ENCODE measurements around the gene SOX5. TPM values are rescaled to one million over a fixed set of nuclear protein-coding genes. Genes with fewer than 3 reads are reported as not detected.
"Not testable (repeated sequence)": the region's sequence is repeated elsewhere in the genome, so short reads cannot be mapped to it uniquely, and the experiment has no call there.

Gene SOX5
- total and polyA plus RNA-seq, 2 donors: 0.64 to 2.0 TPM

DNA sequence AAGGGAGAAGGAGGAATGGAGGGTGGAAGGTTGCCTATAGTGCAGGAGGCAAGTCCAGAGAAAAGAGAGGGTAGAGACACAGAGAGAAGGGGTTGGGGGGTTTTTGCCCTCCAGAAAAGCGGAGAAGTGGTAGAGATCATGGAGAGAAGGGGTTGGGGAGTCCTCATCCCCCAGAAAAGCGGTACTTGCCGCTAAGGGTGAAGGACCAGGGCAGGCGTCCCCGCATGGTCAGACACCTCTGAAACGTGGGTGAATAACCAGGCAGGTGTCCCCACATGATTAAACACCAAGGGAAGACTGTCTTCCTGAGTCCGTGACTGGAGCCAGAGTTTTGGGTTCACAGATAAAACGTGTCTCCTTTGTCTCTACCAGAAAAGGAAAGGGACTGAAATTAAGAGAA, 439.0 kb downstream of the SOX5 start:
- no peak for DNase-seq (ENCODE audit: low read depth in 6 of 9, low spot score in 9 of 9)
- H3K36me3 ChIP-seq (ENCODE audit: control insufficient read depth in 2 of 2, insufficient read depth in 2 of 2, low read length in 1 of 2): no peaks in the 10 kb centered on the region
- 91% methylated on average over 8 of the region's 8 CpGs for WGBS
- H3K27ac ChIP-seq (ENCODE audit: low read depth in 1 of 2, low read length in 1 of 2): no peak overlapping the region
- H3K9me3 ChIP-seq (ENCODE audit: control insufficient read depth in 2 of 2, insufficient read depth in 1 of 2, low read length in 1 of 2): no peaks in the 10 kb centered on the region
- H3K27me3 ChIP-seq (ENCODE audit: control insufficient read depth in 2 of 2, insufficient read depth in 1 of 2, low read length in 1 of 2): no peaks in the 10 kb centered on the region
- no peaks in the 10 kb centered on the region for H3K4me1 ChIP-seq (ENCODE audit: control insufficient read depth in 2 of 2, insufficient read depth in 2 of 2, low read length in 2 of 2)
- H3K4me3 ChIP-seq (ENCODE audit: low read length in 2 of 2): no peak overlapping the region

DNA sequence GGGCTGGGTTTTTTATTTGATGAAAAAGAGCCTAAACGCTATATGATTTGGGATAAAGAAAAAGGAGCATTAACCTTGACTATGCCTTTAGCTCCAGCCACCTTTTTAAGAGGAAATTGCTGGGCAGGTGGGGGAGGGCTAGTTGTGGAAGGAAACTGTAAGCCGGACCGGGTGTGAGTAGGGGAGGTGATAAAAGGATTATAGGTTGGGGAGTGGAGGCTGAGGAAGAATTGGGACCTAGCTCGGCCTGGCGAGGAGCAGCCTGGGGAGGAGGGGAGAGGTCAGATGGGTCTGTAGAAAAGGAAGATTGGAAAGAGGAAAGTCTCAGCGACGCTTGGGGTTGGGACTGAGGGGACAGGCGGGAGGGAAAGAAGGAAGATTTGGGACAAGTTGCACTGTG, 439.6 kb downstream of the SOX5 start:
- not testable (repeated sequence) for H3K27ac ChIP-seq (ENCODE audit: low read depth in 1 of 2, low read length in 1 of 2); H3K4me3 ChIP-seq (ENCODE audit: low read length in 2 of 2); H3K9me3 ChIP-seq (ENCODE audit: control insufficient read depth in 2 of 2, insufficient read depth in 1 of 2, low read length in 1 of 2); H3K4me1 ChIP-seq (ENCODE audit: control insufficient read depth in 2 of 2, insufficient read depth in 2 of 2, low read length in 2 of 2); DNase-seq (ENCODE audit: low read depth in 6 of 9, low spot score in 9 of 9); H3K27me3 ChIP-seq (ENCODE audit: control insufficient read depth in 2 of 2, insufficient read depth in 1 of 2, low read length in 1 of 2); H3K36me3 ChIP-seq (ENCODE audit: control insufficient read depth in 2 of 2, insufficient read depth in 2 of 2, low read length in 1 of 2)
- 84% methylated on average over 8 of the region's 8 CpGs for WGBS

DNA sequence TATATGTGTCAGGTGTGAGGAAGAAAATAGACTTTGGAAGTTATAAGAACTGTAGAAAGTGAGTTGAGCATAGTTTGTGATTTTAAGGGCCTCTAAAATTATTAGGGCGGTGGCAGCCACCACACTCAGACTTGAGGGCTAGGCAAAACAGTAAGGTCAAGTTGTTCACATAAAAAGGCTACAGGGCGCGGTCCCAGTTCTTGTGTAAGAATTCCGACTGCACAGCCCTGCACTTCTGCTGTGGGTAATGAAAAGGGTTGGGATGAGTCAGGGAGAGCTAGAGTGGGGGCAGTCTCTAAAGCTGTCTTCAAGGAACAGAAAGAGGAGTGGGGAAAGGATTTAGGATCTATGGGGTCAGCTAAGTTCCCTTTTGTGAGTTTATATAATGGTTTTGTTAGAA, 441.7 kb downstream of the SOX5 start:
- 98% methylated on average over 4 of the region's 4 CpGs for WGBS
- H3K4me1 ChIP-seq (ENCODE audit: control insufficient read depth in 2 of 2, insufficient read depth in 2 of 2, low read length in 2 of 2); DNase-seq (ENCODE audit: low read depth in 6 of 9, low spot score in 9 of 9): not testable (repeated sequence)

DNA sequence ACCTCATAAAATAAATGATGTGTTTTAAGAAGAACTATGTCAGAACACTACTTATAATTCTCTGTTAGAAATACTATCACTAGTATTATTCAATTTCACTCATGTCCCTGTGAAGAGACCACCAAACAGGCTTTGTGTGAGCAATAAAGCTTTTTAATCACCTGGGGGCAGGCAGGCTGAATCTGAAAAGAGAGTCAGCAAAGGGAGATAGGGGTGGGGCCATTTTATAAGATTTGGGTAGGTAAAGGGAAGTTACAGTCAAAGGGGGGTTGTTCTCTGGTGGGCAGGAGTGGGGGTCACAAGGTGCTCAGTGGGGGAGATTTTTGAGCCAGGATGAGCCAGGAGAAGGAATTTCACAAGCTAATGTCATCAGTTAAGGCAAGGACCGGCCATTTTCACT, 443.7 kb downstream of the SOX5 start:
- not testable (repeated sequence) for H3K36me3 ChIP-seq (ENCODE audit: control insufficient read depth in 2 of 2, insufficient read depth in 2 of 2, low read length in 1 of 2); H3K4me1 ChIP-seq (ENCODE audit: control insufficient read depth in 2 of 2, insufficient read depth in 2 of 2, low read length in 2 of 2); H3K4me3 ChIP-seq (ENCODE audit: low read length in 2 of 2); H3K27ac ChIP-seq (ENCODE audit: low read depth in 1 of 2, low read length in 1 of 2); DNase-seq (ENCODE audit: low read depth in 6 of 9, low spot score in 9 of 9); H3K9me3 ChIP-seq (ENCODE audit: control insufficient read depth in 2 of 2, insufficient read depth in 1 of 2, low read length in 1 of 2); H3K27me3 ChIP-seq (ENCODE audit: control insufficient read depth in 2 of 2, insufficient read depth in 1 of 2, low read length in 1 of 2)
- no CpG with 5 or more reads among the region's 1 CpG for WGBS

More for the DNA sequence above, 441.7 kb downstream of the SOX5 start:
- H3K36me3 ChIP-seq (ENCODE audit: control insufficient read depth in 2 of 2, insufficient read depth in 2 of 2, low read length in 1 of 2); H3K27ac ChIP-seq (ENCODE audit: low read depth in 1 of 2, low read length in 1 of 2); H3K4me3 ChIP-seq (ENCODE audit: low read length in 2 of 2); H3K27me3 ChIP-seq (ENCODE audit: control insufficient read depth in 2 of 2, insufficient read depth in 1 of 2, low read length in 1 of 2); H3K9me3 ChIP-seq (ENCODE audit: control insufficient read depth in 2 of 2, insufficient read depth in 1 of 2, low read length in 1 of 2): not testable (repeated sequence)

DNA sequence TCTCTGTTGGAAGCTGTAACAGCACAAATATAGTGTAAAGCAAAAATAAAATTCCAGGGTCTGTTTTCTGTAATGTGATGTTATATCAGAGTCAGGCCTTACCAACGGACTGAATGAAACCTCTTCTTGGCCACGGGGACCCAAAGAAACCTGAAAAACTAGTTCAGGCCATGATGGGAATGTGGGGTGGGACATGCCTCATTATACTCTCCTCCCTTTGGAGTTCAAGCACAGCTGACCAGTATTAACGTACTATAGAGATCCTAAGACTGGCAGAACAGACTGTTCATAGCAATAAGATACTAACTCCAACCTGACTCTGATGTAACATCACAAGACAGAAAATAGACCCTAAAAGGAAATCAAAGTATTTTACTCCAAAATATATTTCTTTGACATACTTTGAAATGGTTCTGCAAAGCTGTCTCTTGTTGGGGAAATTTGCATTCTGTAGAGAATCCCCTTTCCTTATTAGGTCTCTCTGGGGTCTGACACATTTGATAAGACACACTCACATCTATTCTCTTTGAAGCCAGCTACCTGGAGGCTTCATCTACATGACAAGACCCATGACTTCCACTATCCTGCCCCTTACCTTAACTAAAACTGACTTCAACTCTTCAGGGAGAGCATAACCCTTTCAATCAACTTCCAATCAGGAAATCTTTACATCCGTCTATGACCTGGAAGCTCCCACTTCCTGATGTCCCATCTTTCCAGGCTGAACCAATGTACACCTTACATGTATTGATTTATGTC, 444.6 kb downstream of the SOX5 start:
- no peak for DNase-seq (ENCODE audit: low read depth in 6 of 9, low spot score in 9 of 9)
- H3K4me3 ChIP-seq (ENCODE audit: low read length in 2 of 2): no peak overlapping the region
- H3K36me3 ChIP-seq (ENCODE audit: control insufficient read depth in 2 of 2, insufficient read depth in 2 of 2, low read length in 1 of 2): no peaks in the 10 kb centered on the region
- 86% methylated on average over 4 of the region's 4 CpGs for WGBS
- H3K27me3 ChIP-seq (ENCODE audit: control insufficient read depth in 2 of 2, insufficient read depth in 1 of 2, low read length in 1 of 2): no peaks in the 10 kb centered on the region
- H3K27ac ChIP-seq (ENCODE audit: low read depth in 1 of 2, low read length in 1 of 2): no peak overlapping the region
- H3K9me3 ChIP-seq (ENCODE audit: control insufficient read depth in 2 of 2, insufficient read depth in 1 of 2, low read length in 1 of 2): no peaks in the 10 kb centered on the region
- H3K4me1 ChIP-seq (ENCODE audit: control insufficient read depth in 2 of 2, insufficient read depth in 2 of 2, low read length in 2 of 2): no peaks in the 10 kb centered on the region

DNA sequence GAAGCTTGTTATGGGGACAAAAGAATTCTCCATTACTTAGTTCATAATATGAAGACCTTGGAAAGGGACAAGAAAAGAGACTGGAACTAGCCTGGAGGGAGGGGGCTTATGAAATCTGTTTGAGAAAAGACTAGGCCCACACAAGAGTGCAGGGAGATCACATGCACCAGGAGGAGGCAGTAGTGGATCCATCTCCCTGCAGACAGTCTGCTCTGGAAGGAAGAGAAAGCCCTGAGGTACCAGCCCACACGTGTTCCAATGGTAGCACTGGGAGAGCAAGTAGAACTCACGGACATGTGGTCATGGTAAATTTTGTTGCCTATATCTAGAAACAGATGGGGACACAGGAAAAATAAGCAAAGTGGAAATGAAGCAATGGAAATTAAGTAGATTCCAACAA, 445.4 kb downstream of the SOX5 start:
- H3K4me3 ChIP-seq (ENCODE audit: low read length in 2 of 2): no peak overlapping the region
- no peak for DNase-seq (ENCODE audit: low read depth in 6 of 9, low spot score in 9 of 9)
- H3K4me1 ChIP-seq (ENCODE audit: control insufficient read depth in 2 of 2, insufficient read depth in 2 of 2, low read length in 2 of 2): no peaks in the 10 kb centered on the region
- H3K27ac ChIP-seq (ENCODE audit: low read depth in 1 of 2, low read length in 1 of 2): no peak overlapping the region
- H3K27me3 ChIP-seq (ENCODE audit: control insufficient read depth in 2 of 2, insufficient read depth in 1 of 2, low read length in 1 of 2): no peaks in the 10 kb centered on the region
- H3K9me3 ChIP-seq (ENCODE audit: control insufficient read depth in 2 of 2, insufficient read depth in 1 of 2, low read length in 1 of 2): no peaks in the 10 kb centered on the region
- 71% methylated on average over 2 of the region's 2 CpGs for WGBS
- no peaks in the 10 kb centered on the region for H3K36me3 ChIP-seq (ENCODE audit: control insufficient read depth in 2 of 2, insufficient read depth in 2 of 2, low read length in 1 of 2)

DNA sequence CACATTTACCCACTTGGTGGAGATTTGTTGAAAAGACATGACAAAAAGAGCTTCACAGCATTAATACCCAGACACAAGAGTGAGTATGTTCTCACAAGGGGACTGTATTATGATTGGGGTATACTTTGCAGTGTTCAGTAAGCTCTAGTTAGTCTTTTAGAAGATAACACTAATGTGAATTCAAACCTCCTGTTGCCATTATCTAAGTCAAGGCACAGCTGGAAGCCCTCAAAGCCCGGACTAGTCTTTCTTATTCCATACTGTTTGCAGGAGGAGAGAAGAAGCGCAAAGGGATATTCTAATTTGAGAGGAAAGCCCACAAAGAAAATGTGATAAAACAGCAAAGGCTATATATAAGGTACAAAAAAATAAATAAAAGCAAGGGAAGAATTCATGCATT, 445.9 kb downstream of the SOX5 start:
- Histone ChIP-seq H3K9me3 (ENCODE audit: control insufficient read depth in 2 of 2, insufficient read depth in 1 of 2, low read length in 1 of 2) (no peaks in the 10 kb centered on the region), H3K4me1 (ENCODE audit: control insufficient read depth in 2 of 2, insufficient read depth in 2 of 2, low read length in 2 of 2) (no peaks in the 10 kb centered on the region), H3K36me3 (ENCODE audit: control insufficient read depth in 2 of 2, insufficient read depth in 2 of 2, low read length in 1 of 2) (no peaks in the 10 kb centered on the region), H3K27ac (ENCODE audit: low read depth in 1 of 2, low read length in 1 of 2) (no peak overlapping the region), H3K4me3 (ENCODE audit: low read length in 2 of 2) (no peak overlapping the region), H3K27me3 (ENCODE audit: control insufficient read depth in 2 of 2, insufficient read depth in 1 of 2, low read length in 1 of 2) (no peaks in the 10 kb centered on the region)
- WGBS: 88% methylated on average over 2 of the region's 2 CpGs
- no peak for DNase-seq (ENCODE audit: low read depth in 6 of 9, low spot score in 9 of 9)

DNA sequence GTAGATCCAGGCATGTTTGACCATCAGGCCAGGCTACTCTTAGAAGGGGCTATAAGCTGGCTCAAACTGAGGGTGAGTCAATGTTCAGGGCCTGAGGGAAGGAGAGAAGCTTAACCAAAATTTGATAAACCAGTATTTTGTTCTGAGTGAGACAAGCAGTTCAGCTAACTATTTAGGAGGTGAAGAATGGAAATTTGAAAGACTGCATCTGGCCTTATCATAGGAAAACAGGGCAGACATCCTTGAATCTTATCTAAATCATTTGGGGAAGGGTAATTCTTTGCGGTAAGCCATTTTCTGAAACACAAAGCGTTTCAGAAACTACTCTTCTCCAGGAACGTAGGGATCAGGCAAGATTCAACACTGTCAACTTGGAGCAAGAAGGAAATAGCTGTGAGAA, 447.2 kb downstream of the SOX5 start:
- Histone ChIP-seq H3K4me3 (ENCODE audit: low read length in 2 of 2) (no peak overlapping the region), H3K27ac (ENCODE audit: low read depth in 1 of 2, low read length in 1 of 2) (no peak overlapping the region), H3K9me3 (ENCODE audit: control insufficient read depth in 2 of 2, insufficient read depth in 1 of 2, low read length in 1 of 2) (no peaks in the 10 kb centered on the region), H3K4me1 (ENCODE audit: control insufficient read depth in 2 of 2, insufficient read depth in 2 of 2, low read length in 2 of 2) (no peaks in the 10 kb centered on the region), H3K27me3 (ENCODE audit: control insufficient read depth in 2 of 2, insufficient read depth in 1 of 2, low read length in 1 of 2) (no peaks in the 10 kb centered on the region), H3K36me3 (ENCODE audit: control insufficient read depth in 2 of 2, insufficient read depth in 2 of 2, low read length in 1 of 2) (no peaks in the 10 kb centered on the region)
- WGBS: 90% methylated on average over 3 of the region's 3 CpGs
- DNase-seq (ENCODE audit: low read depth in 6 of 9, low spot score in 9 of 9): no peak

DNA sequence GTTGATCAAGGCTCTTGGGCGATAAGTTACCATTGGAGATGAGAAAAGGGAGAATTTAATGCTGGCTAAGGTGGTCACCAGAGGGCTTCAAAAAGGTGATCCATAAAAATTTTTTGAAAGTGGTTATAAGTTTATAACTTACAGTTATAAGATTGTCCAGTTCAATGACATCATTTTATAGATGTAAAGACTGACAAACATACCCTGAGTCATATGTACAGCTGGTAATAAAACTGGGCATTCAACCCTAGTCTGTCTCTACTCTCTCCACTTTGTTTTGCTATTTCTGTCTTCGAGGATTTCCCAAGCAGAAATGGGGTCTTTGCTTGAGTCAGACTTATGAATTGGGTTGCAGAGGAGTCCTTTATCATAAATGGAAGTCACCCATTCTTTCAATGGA, 454.0 kb downstream of the SOX5 start:
- Histone ChIP-seq H3K4me1 (ENCODE audit: control insufficient read depth in 2 of 2, insufficient read depth in 2 of 2, low read length in 2 of 2) (no peaks in the 10 kb centered on the region), H3K27ac (ENCODE audit: low read depth in 1 of 2, low read length in 1 of 2) (no peak overlapping the region), H3K27me3 (ENCODE audit: control insufficient read depth in 2 of 2, insufficient read depth in 1 of 2, low read length in 1 of 2) (no peaks in the 10 kb centered on the region), H3K4me3 (ENCODE audit: low read length in 2 of 2) (no peak overlapping the region), H3K9me3 (ENCODE audit: control insufficient read depth in 2 of 2, insufficient read depth in 1 of 2, low read length in 1 of 2) (no peaks in the 10 kb centered on the region), H3K36me3 (ENCODE audit: control insufficient read depth in 2 of 2, insufficient read depth in 2 of 2, low read length in 1 of 2) (no peaks in the 10 kb centered on the region)
- no peak for DNase-seq (ENCODE audit: low read depth in 6 of 9, low spot score in 9 of 9)
- 79% methylated on average over 2 of the region's 2 CpGs for WGBS

Data from thymus (tissue), 11 donors.